Smooth muscle cell (in vitro differentiated cells): ENCODE results near the gene NXPE3. TPM values are rescaled to one million over a fixed set of nuclear protein-coding genes. Genes with fewer than 3 reads are reported as not detected.

Experiments
- DNase-seq: peaks from one replicate; lab custom pipeline; 2025; ENCODE audit not compliant: unreplicated experiment; lab: John Stamatoyannopoulos, UW
- H2AFZ ChIP-seq: fragments of 200-600 bp; sonication (generic); 2 replicates; pipeline ENCODE4 v1.6.0; 2016; ENCODE audit warnings: antibody characterized with exemption, low read depth, mild to moderate bottlenecking
- H3F3A ChIP-seq: fragments of 200-600 bp; sonication (generic); 2 replicates; pipeline ENCODE4 v1.6.0; 2017; ENCODE audit warnings: antibody characterized with exemption, low read depth
- H3K27ac ChIP-seq: fragments of 200-600 bp; sonication (generic); 2 replicates; pipeline ENCODE4 v1.5.1; 2016; ENCODE audit warnings: low read depth, mild to moderate bottlenecking
- H3K27me3 ChIP-seq: fragments of 200-600 bp; sonication (generic); 2 replicates; pipeline ENCODE4 v1.6.1; 2016; ENCODE audit warnings: low read depth, mild to moderate bottlenecking
- H3K36me3 ChIP-seq: fragments of 200-600 bp; sonication (generic); 2 replicates; pipeline ENCODE4 v1.5.1; 2016; ENCODE audit warnings: low read depth
- H3K4me1 ChIP-seq: fragments of 200-600 bp; sonication (generic); 2 replicates; pipeline ENCODE4 v1.5.1; 2016; ENCODE audit warnings: low read depth
- H3K4me2 ChIP-seq: fragments of 200-600 bp; sonication (generic); 2 replicates; pipeline ENCODE4 v1.6.0; 2016; ENCODE audit warnings: mild to moderate bottlenecking
- H3K4me3 ChIP-seq: fragments of 200-600 bp; sonication (generic); 2 replicates; pipeline ENCODE4 v1.5.1; 2016; ENCODE audit warnings: mild to moderate bottlenecking
- H3K79me2 ChIP-seq: fragments of 200-600 bp; sonication (generic); 2 replicates; pipeline ENCODE4 v1.6.0; 2016; ENCODE audit warnings: low read depth, mild to moderate bottlenecking
- H3K9ac ChIP-seq: fragments of 200-600 bp; sonication (generic); 2 replicates; pipeline ENCODE4 v1.6.0; 2016; ENCODE audit warnings: low read depth
- H3K9me3 ChIP-seq: fragments of 200-600 bp; sonication (generic); replicated peaks from 2 replicates; pipeline ENCODE4 v1.5.1; 2016; ENCODE audit warnings: low read depth
- H4K20me1 ChIP-seq: fragments of 200-600 bp; sonication (generic); 2 replicates; pipeline ENCODE4 v1.6.0; 2016; ENCODE audit warnings: low read depth
- CTCF ChIP-seq: fragments of 200-600 bp; sonication (generic); IDR thresholded peaks from 2 replicates; pipeline ENCODE4 v1.5.1; 2017; ENCODE audit warnings: borderline replicate concordance, mild to moderate bottlenecking, antibody characterized with exemption; ENCODE audit not compliant: insufficient read depth, poor library complexity, severe bottlenecking
- WGBS: methylation state at CpG from one replicate; pipeline ENCODE4 v1.1.7; 2016; ENCODE audit warnings: low lambda C conversion rate; 5-methylcytosine and 5-hydroxymethylcytosine counted together
- polyA plus RNA-seq: library from polyadenylated mRNA; unstranded; fragments of >200 nt; fragmentation: Nextera tagmentation; extraction: Ambion mirVana; gene quantifications from 2 replicates; pipeline ENCODE4 v1.2.1, GENCODE V29; 2016
- total RNA-seq: library from RNA; depleted of rRNA; stranded (reverse); fragments of >200 nt; gene quantifications from 2 replicates; pipeline ENCODE4 v1.2.3, GENCODE V29; 2014

NXPE3 gene
- total and polyA plus RNA-seq, 2 experiments from 2014 or later = 7.0 to 8.6 TPM

DNA sequence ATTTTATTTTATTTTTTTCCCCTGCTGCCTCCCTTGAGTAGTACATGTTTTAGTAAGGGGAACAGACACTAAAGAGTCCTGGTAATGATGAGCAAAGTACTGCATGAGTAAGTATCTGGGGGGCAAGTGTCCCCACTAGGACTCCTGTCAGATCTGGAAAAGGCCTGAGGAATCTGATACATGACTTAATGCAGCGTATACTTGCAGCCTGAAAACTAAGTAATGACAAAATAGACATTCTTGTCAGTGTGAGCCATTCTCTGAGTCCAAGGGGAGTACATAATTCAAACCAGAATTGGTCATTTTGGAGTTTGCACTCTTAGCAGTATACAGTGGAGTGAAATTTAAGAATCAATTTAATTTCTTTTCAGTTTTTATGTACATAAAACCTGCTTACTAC lies 27.5 kb downstream of the NXPE3 start:
- H3K4me1 ChIP-seq = no peaks in the 10 kb centered on the region

DNA sequence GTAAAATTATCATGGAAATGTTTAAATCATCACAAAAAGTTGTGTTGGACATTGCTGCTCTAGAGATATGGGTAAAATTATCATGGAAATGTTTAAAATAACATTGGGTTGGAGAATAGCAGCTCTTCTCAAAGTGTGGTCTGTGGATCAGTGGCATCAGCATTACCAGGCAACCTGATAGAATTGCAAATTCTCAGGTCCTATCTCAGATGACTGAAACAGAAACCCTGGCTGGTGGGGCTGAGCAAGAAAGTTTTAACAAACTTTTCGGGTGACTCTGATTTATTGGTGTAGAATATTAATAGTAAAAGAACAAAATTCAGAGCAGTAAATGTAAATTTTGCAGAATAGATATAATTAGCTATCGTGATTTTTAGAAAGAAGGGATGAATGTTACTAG lies 28.9 kb downstream of the NXPE3 start:
- H2AFZ ChIP-seq = no peak overlapping the region
- H3K79me2 ChIP-seq = peaks cover 6% of the 10 kb centered on the region
- H3K27ac ChIP-seq = no peak overlapping the region
- H3K27me3 ChIP-seq = no peaks in the 10 kb centered on the region
- TF ChIP-seq CTCF = no peak
- H3K4me3 ChIP-seq = no peak overlapping the region
- H3K9ac ChIP-seq = no peak overlapping the region
- no peaks in the 10 kb centered on the region for H4K20me1 ChIP-seq
- H3K36me3 ChIP-seq = peaks cover 10% of the 10 kb centered on the region
- peaks cover 5% of the 10 kb centered on the region for H3F3A ChIP-seq
- H3K4me1 ChIP-seq = no peaks in the 10 kb centered on the region
- H3K9me3 ChIP-seq = no peaks in the 10 kb centered on the region
- WGBS = 98% methylated on average over 2 of the region's 2 CpGs
- no peak overlapping the region for H3K4me2 ChIP-seq
- no peak for DNase-seq

More for the DNA sequence above, 27.5 kb downstream of the NXPE3 start:
- Histone ChIP-seq H3K27ac (no peak overlapping the region), H2AFZ (no peak overlapping the region), H4K20me1 (no peaks in the 10 kb centered on the region), H3K9ac (no peak overlapping the region), H3K27me3 (no peaks in the 10 kb centered on the region), H3K4me3 (no peak overlapping the region), H3F3A (peaks cover 4% of the 10 kb centered on the region), H3K9me3 (no peaks in the 10 kb centered on the region), H3K36me3 (peaks cover 10% of the 10 kb centered on the region), H3K4me2 (no peak overlapping the region), H3K79me2 (peaks cover 6% of the 10 kb centered on the region)
- no peak for TF ChIP-seq CTCF
- 97% methylated on average over 1 of the region's 1 CpG for WGBS
- DNase-seq = no peak

DNA sequence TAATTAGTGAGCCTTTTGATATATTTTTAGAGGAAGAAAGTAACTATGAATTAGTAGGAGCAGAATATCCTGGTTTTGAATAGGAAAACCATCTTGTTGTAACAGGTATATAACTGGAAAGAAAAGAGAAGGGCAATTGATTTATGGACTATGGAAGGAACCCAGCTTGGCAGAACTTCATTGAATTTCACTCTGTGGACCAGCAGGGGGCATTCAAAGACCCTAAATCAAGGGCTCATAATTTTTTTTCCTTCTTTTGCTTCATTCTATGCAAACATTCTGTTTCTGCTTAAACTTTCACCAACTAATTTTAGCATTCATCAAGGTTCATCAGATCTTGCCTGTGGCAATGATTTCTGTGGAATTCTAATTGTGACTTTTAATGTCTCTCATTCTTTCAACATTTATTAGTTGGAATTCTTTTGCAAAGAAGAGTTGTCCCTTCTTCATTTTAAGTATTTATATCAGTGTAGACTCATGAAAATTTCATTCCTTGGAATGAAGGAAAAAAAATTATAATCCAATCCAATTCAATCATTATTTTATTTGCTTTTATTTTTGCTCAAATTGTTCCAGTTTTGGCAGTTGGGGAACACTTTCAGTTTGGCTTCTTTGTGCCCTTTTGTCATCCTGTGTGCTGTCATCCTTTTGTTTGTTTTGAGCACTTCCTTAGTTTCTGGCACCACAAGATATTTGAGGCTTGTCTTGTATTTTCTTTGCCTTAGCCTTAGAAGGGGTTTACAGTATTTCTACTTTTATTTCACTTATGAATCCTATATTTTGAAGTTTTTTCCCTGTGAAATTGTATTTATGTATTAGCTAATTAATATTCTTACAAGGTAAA lies 30.4 kb downstream of the NXPE3 start:
- no peaks in the 10 kb centered on the region for H3K27me3 ChIP-seq
- DNase-seq = no peak
- H3K4me1 ChIP-seq = no peaks in the 10 kb centered on the region
- H3K79me2 ChIP-seq = peaks cover 4% of the 10 kb centered on the region
- H3K27ac ChIP-seq = no peak overlapping the region
- peak overlapping the region; percentile 15 for H3K9ac ChIP-seq
- no peaks in the 10 kb centered on the region for H4K20me1 ChIP-seq
- H3K36me3 ChIP-seq = peaks cover 4% of the 10 kb centered on the region
- no peak overlapping the region for H3K4me2 ChIP-seq
- peaks cover 10% of the 10 kb centered on the region for H3F3A ChIP-seq
- no peak overlapping the region for H3K4me3 ChIP-seq
- no peak overlapping the region for H2AFZ ChIP-seq
- H3K9me3 ChIP-seq = no peaks in the 10 kb centered on the region
- peak; percentile 68 for TF ChIP-seq CTCF

- DNase-seq = no peak
- H4K20me1 ChIP-seq = no peaks in the 10 kb centered on the region
- H3K36me3 ChIP-seq = peaks cover 4% of the 10 kb centered on the region
- no peaks in the 10 kb centered on the region for H3K27me3 ChIP-seq
- H3K79me2 ChIP-seq = peaks cover 9% of the 10 kb centered on the region
- H3F3A ChIP-seq = peaks cover 10% of the 10 kb centered on the region
- no peaks in the 10 kb centered on the region for H3K4me1 ChIP-seq
- H2AFZ ChIP-seq = no peak overlapping the region
- H3K27ac ChIP-seq = no peak overlapping the region
- no peak overlapping the region for H3K4me3 ChIP-seq
- no peak for TF ChIP-seq CTCF
- H3K9ac ChIP-seq = peak overlapping the region; percentile 15
- H3K4me2 ChIP-seq = no peak overlapping the region
- H3K9me3 ChIP-seq = no peaks in the 10 kb centered on the region
Measured at GRCh38 chr3:101810022-101810418, 31.0 kb downstream of the NXPE3 start.
